NCI-H146 (cell line): ENCODE data around the gene PRDM1.

Source experiments
- DNase-seq: peaks from one replicate; lab custom pipeline; 2025; lab: John Stamatoyannopoulos, UW

The PRDM1 gene

DNA sequence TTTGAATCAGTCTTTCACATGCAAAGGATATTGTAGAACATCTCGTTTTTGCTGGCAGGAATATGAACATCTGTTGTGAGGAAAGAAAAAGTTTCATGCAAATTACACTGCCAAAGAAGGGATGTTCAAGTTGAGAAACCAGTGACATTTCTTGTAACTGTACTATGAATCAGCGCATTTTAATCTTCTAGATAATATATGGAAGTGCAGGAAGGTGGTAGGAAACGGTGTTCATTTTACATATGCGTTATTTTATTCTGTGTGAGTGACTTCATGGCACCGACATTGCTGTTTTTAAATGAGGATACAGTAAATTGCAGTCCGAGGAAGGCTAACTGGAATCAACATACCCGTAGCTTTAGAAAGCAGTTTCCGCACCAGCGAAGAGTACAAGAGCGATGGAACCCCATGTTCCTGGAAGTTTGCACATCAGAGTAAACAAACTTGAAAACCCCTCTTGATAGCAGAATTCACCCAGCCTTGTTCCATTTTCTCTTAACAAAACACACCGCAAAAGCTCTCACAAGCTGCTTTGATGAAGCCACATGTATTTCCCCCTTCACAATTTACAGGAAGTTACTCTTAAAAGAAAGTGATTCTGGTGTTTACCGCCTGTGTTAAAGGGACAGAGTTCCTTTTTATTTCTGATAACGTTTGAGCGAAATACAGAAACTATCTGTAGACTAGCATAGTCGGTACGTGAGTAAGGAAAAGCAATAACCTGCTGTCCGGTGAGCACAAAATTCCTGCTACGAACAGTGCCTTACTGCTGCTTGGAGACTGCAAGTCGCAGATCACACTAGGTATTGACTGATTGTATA, 11.5 kb downstream of the PRDM1 start:
- DNase-seq: no peak

DNA sequence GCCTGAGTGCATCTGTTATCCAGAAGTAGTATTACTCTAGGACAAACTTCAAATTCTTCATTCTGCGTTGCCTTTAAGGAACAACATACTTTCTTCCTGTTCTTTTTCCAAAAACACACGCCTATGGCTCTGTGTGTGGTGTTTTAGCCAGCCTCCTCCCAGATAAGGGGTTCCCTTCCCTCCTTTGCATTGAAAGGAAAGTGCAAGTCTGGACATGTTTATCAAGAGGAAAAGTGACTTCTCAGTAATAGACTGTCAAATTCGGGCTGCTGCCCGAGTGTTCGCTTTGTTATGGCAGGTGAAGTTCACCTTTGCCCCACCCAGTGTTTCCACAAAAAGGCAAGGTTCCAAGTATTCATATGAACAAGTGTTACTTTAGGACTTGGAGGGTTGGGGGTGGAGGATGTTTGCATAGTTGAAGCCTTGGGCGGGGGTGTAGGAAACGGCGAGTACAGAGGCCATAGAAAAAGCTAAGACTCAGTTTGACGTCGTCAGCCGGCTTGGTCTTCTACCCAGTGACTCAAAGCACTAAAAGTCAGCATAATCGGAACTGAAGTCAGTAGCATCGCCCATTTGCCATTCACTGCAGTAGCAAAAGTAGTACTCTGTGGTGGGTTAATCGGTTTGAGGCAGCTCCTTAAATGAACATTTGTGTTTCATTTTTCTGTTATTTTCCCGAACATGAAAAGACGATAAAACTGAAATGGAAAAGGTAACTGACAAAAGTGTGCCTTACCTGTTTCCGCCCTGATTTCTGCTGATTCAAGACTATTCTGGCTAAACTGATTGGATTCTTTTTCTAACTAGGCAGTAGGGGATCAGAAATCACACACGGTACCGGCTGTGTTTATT, 12.5 kb downstream of the PRDM1 start:
- DNase-seq: no peak

DNA sequence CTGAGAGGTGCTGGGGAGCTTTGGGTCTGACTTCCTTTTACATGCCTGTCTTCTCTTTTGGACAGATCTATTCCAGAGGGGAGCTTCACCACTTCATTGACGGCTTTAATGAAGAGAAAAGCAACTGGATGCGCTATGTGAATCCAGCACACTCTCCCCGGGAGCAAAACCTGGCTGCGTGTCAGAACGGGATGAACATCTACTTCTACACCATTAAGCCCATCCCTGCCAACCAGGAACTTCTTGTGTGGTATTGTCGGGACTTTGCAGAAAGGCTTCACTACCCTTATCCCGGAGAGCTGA, 13.1 kb downstream of the PRDM1 start:
- no peak for DNase-seq

DNA sequence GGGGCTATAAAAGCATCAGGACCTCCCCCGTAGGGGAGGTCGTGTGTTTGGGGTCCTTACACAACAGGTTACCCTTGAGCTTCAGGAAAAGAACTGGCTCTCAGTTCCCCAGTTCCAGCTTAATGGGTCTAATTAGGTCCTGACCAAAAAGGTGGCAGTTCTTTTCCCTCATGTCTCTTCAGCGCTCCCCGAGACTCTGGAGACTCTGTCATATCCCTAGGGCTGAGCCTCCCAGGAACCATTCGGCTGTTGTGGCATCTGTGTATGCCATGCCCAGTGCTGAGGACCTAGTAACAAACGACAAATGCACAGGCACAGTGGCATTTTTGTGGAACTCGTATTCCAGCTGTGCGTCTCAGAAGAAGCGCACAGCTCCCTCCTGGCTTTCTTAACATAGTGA, 14.6 kb downstream of the PRDM1 start:
- no peak for DNase-seq

DNA sequence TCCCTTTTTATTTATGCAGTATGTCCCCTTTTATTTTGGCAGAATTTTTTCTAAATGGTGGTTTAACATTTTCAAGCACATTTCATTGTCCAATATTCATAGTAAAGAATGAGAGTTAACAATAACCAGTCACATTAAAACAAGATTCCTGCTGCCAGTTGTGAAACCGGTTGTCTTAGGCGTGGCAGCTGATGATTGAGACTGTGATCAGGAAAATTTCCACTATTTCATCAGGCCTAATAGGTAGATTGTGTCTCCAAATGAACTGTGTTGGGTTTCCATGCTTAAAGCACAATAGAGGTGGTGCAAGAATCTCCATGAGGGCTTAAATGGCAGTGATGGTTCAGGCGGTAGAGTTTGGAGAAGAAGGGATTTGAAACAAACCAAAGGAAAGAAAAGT, 15.3 kb downstream of the PRDM1 start:
- DNase-seq: no peak

DNA sequence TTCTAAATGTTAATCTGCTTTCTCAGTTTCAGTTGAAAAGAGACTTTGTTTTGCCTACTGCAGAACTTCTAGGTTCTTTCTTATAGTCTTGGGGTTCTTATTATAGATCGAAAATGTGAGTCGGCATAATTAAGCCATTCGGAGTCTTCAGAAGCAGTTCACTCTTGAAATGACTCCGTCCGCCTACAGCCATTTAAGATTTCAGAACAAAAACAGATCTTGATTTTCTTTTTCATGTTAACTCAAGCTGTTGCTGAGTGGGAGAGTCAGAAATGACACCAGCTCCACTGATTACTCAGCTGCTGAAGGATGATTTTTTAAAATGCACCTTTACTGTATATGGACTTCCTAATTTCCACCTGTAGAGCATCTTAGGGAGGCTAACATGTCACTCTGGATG, 15.9 kb downstream of the PRDM1 start:
- DNase-seq: no peak

DNA sequence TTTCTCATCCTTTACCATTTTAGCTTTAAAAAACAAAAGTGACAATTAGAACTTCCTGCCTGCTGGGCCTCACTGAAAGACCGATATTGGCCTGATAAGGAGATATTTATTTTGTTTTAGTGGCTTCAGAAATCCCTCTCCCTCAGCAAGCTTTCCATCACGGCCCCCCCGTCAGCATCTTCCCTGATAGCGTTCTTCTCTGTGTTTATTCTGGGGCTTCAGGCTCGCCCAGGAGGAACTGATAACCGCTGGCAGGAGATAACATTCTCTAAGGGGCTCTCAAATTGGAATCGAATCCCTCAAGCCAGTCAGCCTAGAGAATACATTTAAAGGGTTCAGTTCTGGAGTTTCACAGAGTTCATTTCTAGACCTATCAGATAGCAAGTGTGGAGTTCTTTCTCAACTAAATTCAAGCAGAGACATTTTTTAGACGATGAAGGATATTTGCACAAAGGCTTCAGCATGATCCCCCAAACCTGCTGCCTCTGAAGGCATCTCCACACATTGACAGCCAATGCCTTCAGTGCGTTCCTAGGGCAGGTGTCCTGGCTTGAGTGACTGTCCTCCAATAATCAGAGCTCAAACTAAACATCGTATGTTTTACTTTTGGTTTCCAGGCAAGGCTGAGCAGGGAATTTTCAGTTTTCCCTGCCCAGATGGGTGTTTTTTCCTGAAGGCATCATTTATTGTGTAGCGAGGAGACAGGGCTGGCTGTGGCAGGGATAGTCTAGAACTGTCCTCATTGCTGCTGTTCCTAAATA, 17.0 kb downstream of the PRDM1 start:
- no peak for DNase-seq

DNA sequence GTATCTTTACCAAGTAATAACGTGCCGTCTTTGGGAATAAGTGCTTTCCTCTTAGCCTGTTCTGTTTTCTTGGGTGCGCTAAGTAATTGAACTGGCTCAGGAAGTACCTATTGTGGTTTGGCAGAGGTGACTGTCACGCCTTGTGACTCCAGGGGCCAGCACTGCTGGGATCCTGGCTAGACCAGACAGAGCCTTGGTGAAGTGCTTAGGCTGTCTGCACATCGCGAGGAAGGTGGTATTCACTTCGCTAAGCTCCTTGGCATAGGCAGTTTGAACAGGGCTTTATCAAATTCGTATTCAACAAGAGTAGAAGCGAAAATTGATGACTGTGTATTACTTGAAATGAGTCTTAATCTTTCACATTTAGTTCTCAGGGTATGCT, 17.6 kb downstream of the PRDM1 start:
- no peak for DNase-seq

DNA sequence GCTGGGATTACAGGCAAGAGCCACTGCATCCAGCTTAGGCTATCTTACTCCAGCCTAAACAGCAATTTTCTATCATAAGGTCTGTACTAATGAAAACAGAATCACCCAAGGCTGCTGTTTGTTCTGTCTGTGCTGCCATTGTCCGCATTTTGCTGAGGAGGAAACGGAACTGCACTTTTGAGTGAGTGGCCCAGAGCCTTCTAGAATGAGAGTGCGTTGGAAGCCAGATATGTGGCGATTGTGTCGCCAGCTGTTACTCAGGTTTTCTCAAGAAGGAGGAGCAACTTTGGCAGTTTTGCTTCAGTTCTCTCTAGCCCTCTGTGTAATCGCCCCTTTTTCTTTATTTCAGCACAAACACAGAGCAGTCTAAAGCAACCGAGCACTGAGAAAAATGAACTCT, 18.3 kb downstream of the PRDM1 start:
- DNase-seq: no peak

DNA sequence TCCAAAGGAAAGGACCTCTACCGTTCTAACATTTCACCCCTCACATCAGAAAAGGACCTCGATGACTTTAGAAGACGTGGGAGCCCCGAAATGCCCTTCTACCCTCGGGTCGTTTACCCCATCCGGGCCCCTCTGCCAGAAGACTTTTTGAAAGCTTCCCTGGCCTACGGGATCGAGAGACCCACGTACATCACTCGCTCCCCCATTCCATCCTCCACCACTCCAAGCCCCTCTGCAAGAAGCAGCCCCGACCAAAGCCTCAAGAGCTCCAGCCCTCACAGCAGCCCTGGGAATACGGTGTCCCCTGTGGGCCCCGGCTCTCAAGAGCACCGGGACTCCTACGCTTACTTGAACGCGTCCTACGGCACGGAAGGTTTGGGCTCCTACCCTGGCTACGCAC, 18.8 kb downstream of the PRDM1 start:
- DNase-seq: no peak

DNA sequence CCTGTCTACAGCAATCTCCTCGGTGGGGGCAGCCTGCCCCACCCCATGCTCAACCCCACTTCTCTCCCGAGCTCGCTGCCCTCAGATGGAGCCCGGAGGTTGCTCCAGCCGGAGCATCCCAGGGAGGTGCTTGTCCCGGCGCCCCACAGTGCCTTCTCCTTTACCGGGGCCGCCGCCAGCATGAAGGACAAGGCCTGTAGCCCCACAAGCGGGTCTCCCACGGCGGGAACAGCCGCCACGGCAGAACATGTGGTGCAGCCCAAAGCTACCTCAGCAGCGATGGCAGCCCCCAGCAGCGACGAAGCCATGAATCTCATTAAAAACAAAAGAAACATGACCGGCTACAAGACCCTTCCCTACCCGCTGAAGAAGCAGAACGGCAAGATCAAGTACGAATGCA, 19.4 kb downstream of the PRDM1 start:
- DNase-seq: no peak

DNA sequence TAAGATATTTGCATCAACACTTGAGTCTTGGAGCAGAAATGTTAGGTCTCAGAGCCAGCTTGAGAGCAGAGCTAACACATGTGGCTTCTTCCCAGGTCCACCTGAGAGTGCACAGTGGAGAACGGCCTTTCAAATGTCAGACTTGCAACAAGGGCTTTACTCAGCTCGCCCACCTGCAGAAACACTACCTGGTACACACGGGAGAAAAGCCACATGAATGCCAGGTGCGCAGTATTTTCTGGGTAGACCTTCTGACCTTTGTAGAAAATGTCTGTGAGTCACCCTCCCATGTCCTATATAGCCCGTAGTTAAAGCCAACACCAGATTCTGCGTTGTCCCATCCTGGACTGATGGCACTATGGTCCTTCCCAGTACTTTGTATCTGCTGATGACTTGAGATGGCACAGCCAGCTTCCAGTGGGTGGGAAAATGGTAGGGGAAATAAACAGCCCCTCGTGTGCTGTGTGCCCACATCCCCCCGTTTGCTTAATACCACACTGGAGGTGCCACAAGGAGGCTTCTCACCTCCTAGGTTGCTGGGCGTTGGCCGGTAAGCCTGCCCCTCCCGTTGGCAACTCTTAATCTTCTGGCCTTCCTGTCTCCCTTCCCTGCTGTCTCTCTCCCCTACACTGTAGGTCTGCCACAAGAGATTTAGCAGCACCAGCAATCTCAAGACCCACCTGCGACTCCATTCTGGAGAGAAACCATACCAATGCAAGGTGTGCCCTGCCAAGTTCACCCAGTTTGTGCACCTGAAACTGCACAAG, 20.3 kb downstream of the PRDM1 start:
- no peak for DNase-seq

DNA sequence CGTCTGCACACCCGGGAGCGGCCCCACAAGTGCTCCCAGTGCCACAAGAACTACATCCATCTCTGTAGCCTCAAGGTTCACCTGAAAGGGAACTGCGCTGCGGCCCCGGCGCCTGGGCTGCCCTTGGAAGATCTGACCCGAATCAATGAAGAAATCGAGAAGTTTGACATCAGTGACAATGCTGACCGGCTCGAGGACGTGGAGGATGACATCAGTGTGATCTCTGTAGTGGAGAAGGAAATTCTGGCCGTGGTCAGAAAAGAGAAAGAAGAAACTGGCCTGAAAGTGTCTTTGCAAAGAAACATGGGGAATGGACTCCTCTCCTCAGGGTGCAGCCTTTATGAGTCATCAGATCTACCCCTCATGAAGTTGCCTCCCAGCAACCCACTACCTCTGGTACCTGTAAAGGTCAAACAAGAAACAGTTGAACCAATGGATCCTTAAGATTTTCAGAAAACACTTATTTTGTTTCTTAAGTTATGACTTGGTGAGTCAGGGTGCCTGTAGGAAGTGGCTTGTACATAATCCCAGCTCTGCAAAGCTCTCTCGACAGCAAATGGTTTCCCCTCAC, 21.0 kb downstream of the PRDM1 start:
- DNase-seq: no peak

DNA sequence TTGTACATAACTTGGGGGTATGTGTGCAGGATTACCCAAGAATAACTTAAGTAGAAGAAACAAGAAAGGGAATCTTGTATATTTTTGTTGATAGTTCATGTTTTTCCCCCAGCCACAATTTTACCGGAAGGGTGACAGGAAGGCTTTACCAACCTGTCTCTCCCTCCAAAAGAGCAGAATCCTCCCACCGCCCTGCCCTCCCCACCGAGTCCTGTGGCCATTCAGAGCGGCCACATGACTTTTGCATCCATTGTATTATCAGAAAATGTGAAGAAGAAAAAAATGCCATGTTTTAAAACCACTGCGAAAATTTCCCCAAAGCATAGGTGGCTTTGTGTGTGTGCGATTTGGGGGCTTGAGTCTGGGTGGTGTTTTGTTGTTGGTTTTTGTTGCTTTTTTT, 22.0 kb downstream of the PRDM1 start:
- DNase-seq: no peak

DNA sequence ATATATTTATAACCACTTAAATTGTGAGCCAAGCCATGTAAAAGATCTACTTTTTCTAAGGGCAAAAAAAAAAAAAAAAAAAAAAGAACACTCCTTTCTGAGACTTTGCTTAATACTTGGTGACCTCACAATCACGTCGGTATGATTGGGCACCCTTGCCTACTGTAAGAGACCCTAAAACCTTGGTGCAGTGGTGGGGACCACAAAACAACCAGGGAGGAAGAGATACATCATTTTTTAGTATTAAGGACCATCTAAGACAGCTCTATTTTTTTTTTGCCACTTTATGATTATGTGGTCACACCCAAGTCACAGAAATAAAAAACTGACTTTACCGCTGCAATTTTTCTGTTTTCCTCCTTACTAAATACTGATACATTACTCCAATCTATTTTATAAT, 22.9 kb downstream of the PRDM1 start:
- DNase-seq: no peak

DNA sequence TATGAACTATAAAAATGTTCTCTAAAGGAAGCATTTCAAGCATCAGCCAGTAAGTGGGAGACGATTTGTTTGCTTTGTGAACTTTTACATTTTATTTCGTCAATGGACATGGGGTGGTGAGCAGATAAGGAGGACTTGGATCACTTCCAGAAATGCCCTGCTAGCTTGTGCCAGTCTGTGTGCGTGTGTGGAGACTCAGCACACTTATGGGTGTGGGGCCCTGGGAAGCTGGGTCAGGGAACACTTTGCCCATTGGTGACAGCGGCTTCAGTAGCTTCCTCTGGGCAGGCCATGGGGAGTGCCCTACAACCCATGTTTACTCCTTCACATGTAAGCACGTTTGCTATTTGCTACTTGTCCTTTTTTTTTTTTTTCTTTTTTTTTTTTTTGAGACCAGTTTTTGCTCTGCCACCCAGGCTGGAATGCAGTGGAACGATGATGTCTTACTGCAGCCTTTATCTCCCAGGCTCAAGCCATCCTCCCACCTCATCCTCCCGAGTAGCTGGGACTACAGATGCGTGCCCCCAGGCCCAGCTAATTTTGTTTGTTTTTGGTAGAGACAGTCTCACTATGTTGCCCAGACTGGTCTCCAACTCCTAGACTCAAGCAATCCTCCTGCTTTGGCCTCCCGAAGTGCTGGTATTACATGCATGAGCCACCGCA, 24.2 kb downstream of the PRDM1 start:
- DNase-seq: no peak

DNA sequence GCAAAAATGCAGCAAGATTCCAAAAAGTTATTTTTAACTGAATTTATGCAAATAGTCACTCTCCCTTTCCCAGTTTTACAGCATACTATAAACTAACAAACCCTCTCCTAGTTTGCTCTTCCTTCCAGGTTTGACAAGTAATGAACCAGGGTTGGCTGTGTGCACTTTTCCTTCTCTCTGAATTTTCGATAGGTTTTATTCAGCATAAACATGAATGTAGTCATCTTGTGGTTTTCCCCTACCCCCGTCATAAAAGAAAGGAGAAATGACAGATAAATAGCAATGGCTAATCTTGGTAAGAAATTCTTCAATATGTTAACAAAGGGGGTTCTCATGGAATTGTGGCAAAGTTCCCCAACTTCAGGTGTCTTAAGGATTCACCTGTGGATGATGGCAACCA, 26.3 kb downstream of the PRDM1 start:
- no peak for DNase-seq

DNA sequence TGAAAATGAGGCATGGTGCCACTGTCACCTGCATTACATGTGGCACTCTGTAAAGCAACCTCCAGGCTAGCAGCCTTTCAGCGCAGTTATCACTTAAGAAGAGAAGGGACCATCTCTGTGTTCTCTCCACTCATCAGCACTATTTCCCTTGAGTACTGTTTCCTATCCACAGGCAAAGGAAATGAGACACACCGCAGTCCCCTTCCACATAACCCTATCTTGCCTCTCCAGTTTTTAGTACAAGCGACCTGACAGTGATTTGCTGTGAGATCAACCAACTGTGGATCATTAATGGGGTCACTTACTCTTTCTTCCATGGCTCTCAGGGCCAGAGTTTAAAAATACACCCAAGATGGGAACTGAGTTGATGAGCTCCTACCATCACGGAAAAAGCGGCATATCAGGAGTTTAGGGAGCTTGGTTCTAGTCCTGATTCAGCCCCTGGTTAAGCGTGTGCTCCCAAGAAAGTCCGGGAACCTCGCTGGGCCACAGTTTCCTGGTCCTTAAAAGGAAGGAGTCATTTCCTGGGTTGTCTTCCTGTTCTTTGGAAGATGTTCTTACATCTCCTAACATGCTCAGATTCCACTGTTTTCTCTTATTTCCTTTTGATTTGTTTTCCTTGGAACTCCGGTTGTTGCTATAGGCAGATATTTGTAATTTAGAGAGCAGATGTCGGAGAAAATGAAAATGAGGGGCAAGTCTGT, 27.3 kb downstream of the PRDM1 start:
- DNase-seq: no peak

DNA sequence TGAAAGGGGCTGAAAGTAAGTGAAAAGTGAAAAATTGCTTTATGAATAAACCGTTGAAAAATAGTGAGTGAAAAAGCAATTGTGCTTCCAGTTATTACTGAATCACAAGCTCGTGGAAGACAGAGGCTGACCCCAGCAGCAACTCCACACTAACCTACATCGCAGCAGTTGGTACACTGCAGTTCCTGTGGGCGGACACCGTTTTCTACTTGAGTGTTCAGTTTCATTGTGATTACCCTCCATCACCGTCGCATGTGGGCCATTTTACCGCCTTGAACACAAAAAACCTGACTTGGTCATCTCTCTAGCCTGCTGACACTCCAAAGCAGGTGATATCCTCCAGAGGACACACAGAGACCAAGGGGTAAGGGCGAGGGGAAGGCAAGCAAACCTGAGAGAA, 28.4 kb downstream of the PRDM1 start:
- no peak for DNase-seq

DNA sequence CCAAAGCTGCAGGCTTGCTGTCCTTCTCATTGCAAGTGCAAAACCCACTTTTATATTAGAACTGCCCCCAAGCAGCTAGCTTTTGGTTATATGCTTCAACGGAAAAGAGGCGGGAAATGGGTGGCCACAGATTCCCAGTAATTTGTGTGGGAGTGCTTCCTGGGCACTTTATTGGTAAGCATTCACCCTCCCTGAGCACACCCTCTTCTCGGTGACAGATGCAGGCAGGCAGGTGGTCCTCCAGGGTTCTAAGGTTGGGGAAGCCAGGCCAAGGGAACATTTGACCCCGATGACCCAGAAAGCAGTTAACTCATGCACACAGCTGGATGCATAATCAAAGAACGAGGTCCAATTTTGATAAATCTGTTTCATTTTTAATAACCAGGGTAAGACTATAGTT, 29.1 kb downstream of the PRDM1 start:
- no peak for DNase-seq
